ENCODE measurements around the gene RAB5B. TPM values are rescaled to one million over a fixed set of nuclear protein-coding genes. Genes with fewer than 3 reads are reported as not detected.
"Not testable (repeated sequence)": the region's sequence is repeated elsewhere in the genome, so short reads cannot be mapped to it uniquely, and the experiment has no call there.

The RAB5B gene
- total RNA-seq, 2 experiments from 2014 or later = 21.6 to 47.2 TPM

- BruUV-seq (replicated peaks) = no TSS peak
- peaks cover 36% of the 10 kb centered on the region for H3K36me3 ChIP-seq (ENCODE audit: insufficient read depth, low read length)
- no peaks in the 10 kb centered on the region for H3K9me3 ChIP-seq (ENCODE audit: low read length)
- no peaks in the 10 kb centered on the region for H4K20me1 ChIP-seq (ENCODE audit: insufficient read depth, low read length)
- no peak overlapping the region for H2AFZ ChIP-seq (ENCODE audit: low read length)
- no peaks in the 10 kb centered on the region for H3K79me2 ChIP-seq (ENCODE audit: insufficient read depth, low read depth, low read length)
- TF ChIP-seq EZH2phosphoT487 (IDR thresholded peaks at IDR 0.05; ENCODE audit: borderline replicate concordance, low read depth, low read length) (no peak), CTCF (conservative IDR thresholded peaks at IDR 0.05; ENCODE audit: low read length) (no peak)
- H3K4me1 ChIP-seq (ENCODE audit: insufficient read depth, low read length, poor library complexity, severe bottlenecking) = peaks cover 28% of the 10 kb centered on the region
- H3K27ac ChIP-seq (ENCODE audit: low read depth, low read length, poor library complexity, severe bottlenecking) = no peak overlapping the region
- no peaks in the 10 kb centered on the region for H3K9me2 ChIP-seq (ENCODE audit: insufficient read depth, low read length)
- no peak overlapping the region for H3K4me3 ChIP-seq (ENCODE audit: low read depth, low read length, poor library complexity, severe bottlenecking)
- no peak overlapping the region for H3K4me2 ChIP-seq (ENCODE audit: low read length)
- intact Hi-C loops (cut with micrococcal nuclease; ENCODE audit: unreplicated experiment) = no loop called here
- ChIA-PET POLR2A (interaction anchor here (2.6 to 4.2 kb wide), 2 partner anchors 11 to 55 kb away, joined by 15 to 32 read pairs; partner anchors contain the start of gene RAB5B), CTCF (ENCODE audit: unreplicated experiment) (interaction anchor here (0.5 kb wide), 1 partner anchor 11 kb away, joined by 3 read pairs; no protein-coding TSS in a partner anchor)
- DNase-seq (ENCODE audit: low spot score) = no peak
These were observed 11.5 kb downstream of the RAB5B start for GRCh38 chr12:55985341-55985740.

GRCh38 chr12:55985976-55986375 is 12.1 kb downstream of the RAB5B start:
- POLR2A ChIA-PET = interaction anchor here (0.7 to 4.2 kb wide), 3 partner anchors 12 to 186 kb away, joined by 3 to 32 read pairs (median 15); partner anchors contain the start of gene RAB5B
- H3K27ac ChIP-seq (ENCODE audit: low read depth, low read length, poor library complexity, severe bottlenecking); DNase-seq (ENCODE audit: low spot score); H3K4me2 ChIP-seq (ENCODE audit: low read length); CTCF ChIA-PET (ENCODE audit: unreplicated experiment); BruUV-seq (replicated peaks); H3K4me3 ChIP-seq (ENCODE audit: low read depth, low read length, poor library complexity, severe bottlenecking); H3K9me3 ChIP-seq (ENCODE audit: low read length); intact Hi-C loops (cut with micrococcal nuclease; ENCODE audit: unreplicated experiment); H3K9me2 ChIP-seq (ENCODE audit: insufficient read depth, low read length); H2AFZ ChIP-seq (ENCODE audit: low read length); H3K79me2 ChIP-seq (ENCODE audit: insufficient read depth, low read depth, low read length); H4K20me1 ChIP-seq (ENCODE audit: insufficient read depth, low read length): not testable (repeated sequence)
- Histone ChIP-seq H3K36me3 (ENCODE audit: insufficient read depth, low read length) (peaks cover 40% of the 10 kb centered on the region), H3K4me1 (ENCODE audit: insufficient read depth, low read length, poor library complexity, severe bottlenecking) (peaks cover 28% of the 10 kb centered on the region)

- H3K4me1 ChIP-seq (ENCODE audit: insufficient read depth, low read length, poor library complexity, severe bottlenecking) = no peaks in the 10 kb centered on the region
- H4K20me1 ChIP-seq (ENCODE audit: insufficient read depth, low read length) = no peaks in the 10 kb centered on the region
- no peak overlapping the region for H3K4me3 ChIP-seq (ENCODE audit: low read depth, low read length, poor library complexity, severe bottlenecking)
- no TSS peak for BruUV-seq (replicated peaks)
- DNase-seq (ENCODE audit: low spot score) = no peak
- no peaks in the 10 kb centered on the region for H3K79me2 ChIP-seq (ENCODE audit: insufficient read depth, low read depth, low read length)
- no peaks in the 10 kb centered on the region for H3K9me3 ChIP-seq (ENCODE audit: low read length)
- intact Hi-C loops (cut with micrococcal nuclease; ENCODE audit: unreplicated experiment) = no loop called here
- no peak overlapping the region for H3K4me2 ChIP-seq (ENCODE audit: low read length)
- peaks cover 60% of the 10 kb centered on the region for H3K36me3 ChIP-seq (ENCODE audit: insufficient read depth, low read length)
- H3K27ac ChIP-seq (ENCODE audit: low read depth, low read length, poor library complexity, severe bottlenecking) = no peak overlapping the region
- ChIA-PET POLR2A (interaction anchor here (0.9 to 1.0 kb wide), 3 partner anchors 9 to 251 kb away, joined by 3 to 5 read pairs (median 5); partner anchors contain the start of gene RAB5B), CTCF (ENCODE audit: unreplicated experiment) (no interaction called here)
- no peak for TF ChIP-seq CTCF (conservative IDR thresholded peaks at IDR 0.05; ENCODE audit: low read length)
- TF ChIP-seq EZH2phosphoT487 (IDR thresholded peaks at IDR 0.05; ENCODE audit: borderline replicate concordance, low read depth, low read length) = no peak
- no peaks in the 10 kb centered on the region for H3K9me2 ChIP-seq (ENCODE audit: insufficient read depth, low read length)
- H2AFZ ChIP-seq (ENCODE audit: low read length) = no peak overlapping the region
These were observed 17.2 kb downstream of the RAB5B start for GRCh38 chr12:55991110-55991509.

Measured in OCI-LY7 (cell line).